Measurements from ENCODE around the gene CIRBP.

DNA sequence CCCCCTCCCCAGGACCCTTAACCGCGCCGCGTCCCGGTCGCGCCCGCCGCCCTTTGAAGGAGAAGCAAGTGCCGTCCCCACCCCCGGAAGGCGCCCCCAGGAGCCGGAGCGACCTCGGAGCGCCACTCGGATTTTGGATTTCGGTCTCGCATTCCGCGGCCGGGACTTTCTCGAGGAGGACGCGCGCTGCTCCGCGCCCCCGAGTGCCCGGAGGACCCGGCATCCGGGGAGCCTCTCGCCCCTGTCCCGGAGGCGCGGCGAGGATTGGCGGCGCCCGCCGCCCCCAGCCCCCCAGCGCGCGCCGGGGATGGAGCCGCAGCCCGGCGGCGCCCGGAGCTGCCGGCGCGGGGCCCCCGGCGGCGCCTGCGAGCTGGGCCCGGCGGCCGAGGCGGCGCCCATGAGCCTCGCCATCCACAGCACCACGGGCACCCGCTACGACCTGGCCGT is 19.1 kb upstream of the CIRBP start:
- no peak for TF ChIP-seq BHLHE40 (IDR thresholded peaks at IDR 0.05; ENCODE audit: borderline replicate concordance)
- TF ChIP-seq FOXA1 (IDR thresholded peaks at IDR 0.05) = no peak
- TF ChIP-seq, protein P1, sequence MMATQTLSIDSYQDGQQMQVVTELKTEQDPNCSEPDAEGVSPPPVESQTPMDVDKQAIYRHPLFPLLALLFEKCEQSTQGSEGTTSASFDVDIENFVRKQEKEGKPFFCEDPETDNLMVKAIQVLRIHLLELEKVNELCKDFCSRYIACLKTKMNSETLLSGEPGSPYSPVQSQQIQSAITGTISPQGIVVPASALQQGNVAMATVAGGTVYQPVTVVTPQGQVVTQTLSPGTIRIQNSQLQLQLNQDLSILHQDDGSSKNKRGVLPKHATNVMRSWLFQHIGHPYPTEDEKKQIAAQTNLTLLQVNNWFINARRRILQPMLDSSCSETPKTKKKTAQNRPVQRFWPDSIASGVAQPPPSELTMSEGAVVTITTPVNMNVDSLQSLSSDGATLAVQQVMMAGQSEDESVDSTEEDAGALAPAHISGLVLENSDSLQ (IDR thresholded peaks at IDR 0.05) = no peak
- TF ChIP-seq L3MBTL2 (conservative IDR thresholded peaks at IDR 0.05) = no peak
- TF ChIP-seq ZNF384 (IDR thresholded peaks at IDR 0.05) = no peak
- no peak for TF ChIP-seq HDGF (IDR thresholded peaks at IDR 0.05; ENCODE audit: borderline replicate concordance)
- TF ChIP-seq SUZ12 (IDR thresholded peaks at IDR 0.05) = no peak
- TF ChIP-seq FOXK2 (IDR thresholded peaks at IDR 0.05) = no peak
- no peak for TF ChIP-seq FOXM1 (IDR thresholded peaks at IDR 0.05; ENCODE audit: borderline replicate concordance)

Measured in HEK293T (cell line).